H9 (cell line): ENCODE measurements around the gene RNF17. TPM values are rescaled to one million over a fixed set of nuclear protein-coding genes. Genes with fewer than 3 reads are reported as not detected.

Source experiments
- DNase-seq: peaks from one replicate; pipeline ENCODE4 v3.0.0-alpha.2; 2017
- H2AFZ ChIP-seq: one replicate; pipeline ENCODE4 v1.6.1; 2013; ENCODE audit warnings: mild to moderate bottlenecking, low read length, control low read depth, moderate library complexity
- H2AK5ac ChIP-seq: 2 replicates; pipeline ENCODE4 v1.6.1; 2013; ENCODE audit warnings: low read length, control low read depth, mixed read lengths; ENCODE audit not compliant: insufficient read length
- H2BK120ac ChIP-seq: one replicate; pipeline ENCODE4 v1.6.1; 2013; ENCODE audit warnings: low read depth, mild to moderate bottlenecking, low read length, control low read depth, inconsistent platforms; ENCODE audit not compliant: poor library complexity, severe bottlenecking
- H2BK12ac ChIP-seq: 2 replicates; pipeline ENCODE4 v1.6.1; 2013; ENCODE audit warnings: low read length, control low read depth, mixed read lengths, low read depth; ENCODE audit not compliant: insufficient read length
- H2BK15ac ChIP-seq: 2 replicates; pipeline ENCODE4 v1.6.1; 2013; ENCODE audit warnings: low read depth, low read length, control low read depth
- H2BK20ac ChIP-seq: one replicate; pipeline ENCODE4 v1.6.1; 2013; ENCODE audit warnings: low read depth, mild to moderate bottlenecking, low read length, control low read depth, inconsistent platforms; ENCODE audit not compliant: poor library complexity, severe bottlenecking
- H2BK5ac ChIP-seq: 2 replicates; pipeline ENCODE4 v1.6.1; 2013; ENCODE audit warnings: low read length, control low read depth, mixed read lengths; ENCODE audit not compliant: insufficient read length
- H3K14ac ChIP-seq: 2 replicates; pipeline ENCODE4 v1.6.1; 2013; ENCODE audit warnings: low read length, control low read depth; ENCODE audit not compliant: insufficient read depth
- H3K18ac ChIP-seq: 2 replicates; pipeline ENCODE4 v1.6.1; 2013; ENCODE audit warnings: low read depth, mild to moderate bottlenecking, mixed read lengths, low read length, control low read depth; ENCODE audit not compliant: insufficient read length
- H3K23ac ChIP-seq: 2 replicates; pipeline ENCODE4 v1.6.1; 2013; ENCODE audit warnings: low read length, control low read depth, mixed read lengths, low read depth; ENCODE audit not compliant: insufficient read length
- H3K23me2 ChIP-seq: 2 replicates; pipeline ENCODE4 v1.6.1; 2013; ENCODE audit warnings: low read depth, mild to moderate bottlenecking, mixed read lengths, low read length, control low read depth; ENCODE audit not compliant: insufficient read length, poor library complexity, severe bottlenecking
- H3K27ac ChIP-seq: 2 replicates; pipeline ENCODE4 v1.5.1; 2013; ENCODE audit warnings: low read length, control low read depth, mixed read lengths, low read depth; ENCODE audit not compliant: insufficient read length
- H3K27me3 ChIP-seq: 2 replicates; pipeline ENCODE4 v1.6.1; 2013; ENCODE audit warnings: low read length, control low read depth, inconsistent platforms; ENCODE audit not compliant: insufficient read depth
- H3K4ac ChIP-seq: 2 replicates; pipeline ENCODE4 v1.6.1; 2013; ENCODE audit warnings: low read depth, mild to moderate bottlenecking, control low read depth, inconsistent platforms, low read length, moderate library complexity
- H3K4me1 ChIP-seq: 2 replicates; pipeline ENCODE4 v1.6.1; 2013; ENCODE audit warnings: low read length, control low read depth, inconsistent platforms; ENCODE audit not compliant: insufficient read depth
- H3K4me2 ChIP-seq: 2 replicates; pipeline ENCODE4 v1.6.1; 2013; ENCODE audit warnings: low read length, control low read depth, mixed read lengths; ENCODE audit not compliant: insufficient read length, insufficient read depth
- H3K56ac ChIP-seq: 2 replicates; pipeline ENCODE4 v1.6.1; 2013; ENCODE audit warnings: low read depth, mild to moderate bottlenecking, mixed read lengths, low read length, control low read depth; ENCODE audit not compliant: insufficient read length
- H3K79me1 ChIP-seq: 2 replicates; pipeline ENCODE4 v1.6.1; 2013; ENCODE audit warnings: low read depth, mild to moderate bottlenecking, moderate library complexity, low read length, control low read depth, inconsistent platforms; ENCODE audit not compliant: insufficient read depth, poor library complexity, severe bottlenecking
- H3K79me2 ChIP-seq: 2 replicates; pipeline ENCODE4 v1.6.1; 2013; ENCODE audit warnings: low read length, control low read depth, inconsistent platforms; ENCODE audit not compliant: insufficient read depth
- H3K9ac ChIP-seq: 2 replicates; pipeline ENCODE4 v1.6.1; 2013; ENCODE audit warnings: low read length, control low read depth, mixed read lengths; ENCODE audit not compliant: insufficient read length; ENCODE audit errors: extremely low read depth
- H3K9me3 ChIP-seq: one replicate; pipeline ENCODE4 v1.6.1; 2013; ENCODE audit warnings: low read depth, low read length, inconsistent platforms; ENCODE audit not compliant: control insufficient read depth
- H3T11ph ChIP-seq: one replicate; pipeline ENCODE4 v1.6.1; 2013; ENCODE audit warnings: mild to moderate bottlenecking, low read length, control low read depth, inconsistent platforms
- H4K20me1 ChIP-seq: one replicate; pipeline ENCODE4 v1.6.1; 2013; ENCODE audit not compliant: control insufficient read depth, insufficient read length, insufficient read depth
- H4K5ac ChIP-seq: 2 replicates; pipeline ENCODE4 v1.6.1; 2013; ENCODE audit warnings: low read depth, mild to moderate bottlenecking, mixed read lengths, low read length, control low read depth; ENCODE audit not compliant: insufficient read length
- H4K8ac ChIP-seq: replicated peaks from 2 replicates; pipeline ENCODE4 v1.6.1; 2013; ENCODE audit warnings: low read length, control low read depth, mixed read lengths, low read depth; ENCODE audit not compliant: insufficient read length
- H4K91ac ChIP-seq: 2 replicates; pipeline ENCODE4 v1.6.1; 2013; ENCODE audit warnings: low read depth, mild to moderate bottlenecking, moderate library complexity, mixed read lengths, low read length, control low read depth; ENCODE audit not compliant: insufficient read length
- H3K27ac Mint-ChIP-seq, 3 experiments: 2 replicates in 2 of 3; 3 replicates in 1 of 3; pipeline ENCODE4 v1.8.0; 2020 to 2021; ENCODE audit warnings: mixed read lengths in 3 of 3, mild to moderate bottlenecking in 1 of 3, moderate library complexity in 1 of 3
- H3K27me3 Mint-ChIP-seq: 2 replicates; pipeline ENCODE4 v1.8.0; 2021; ENCODE audit warnings: low read depth, mild to moderate bottlenecking, moderate library complexity, mixed read lengths
- H3K36me3 Mint-ChIP-seq, 3 experiments: 2 replicates in 2 of 3; 3 replicates in 1 of 3; pipeline ENCODE4 v1.8.0; 2020 to 2021; ENCODE audit warnings: low read depth in 3 of 3, mixed read lengths in 3 of 3; ENCODE audit not compliant: insufficient read depth in 1 of 3
- H3K4me1 Mint-ChIP-seq, 2 experiments: 2 replicates each; pipeline ENCODE4 v1.8.0; 2020; ENCODE audit warnings: mixed read lengths in 2 of 2
- H3K4me3 Mint-ChIP-seq, 2 experiments: 2 replicates in 1 of 2; 3 replicates in 1 of 2; pipeline ENCODE4 v1.8.0; 2020 to 2021; ENCODE audit warnings: mild to moderate bottlenecking in 2 of 2, mixed read lengths in 2 of 2, moderate library complexity in 1 of 2
- H3K9me3 Mint-ChIP-seq, 2 experiments: 2 replicates in 1 of 2; 3 replicates in 1 of 2; pipeline ENCODE4 v1.8.0; 2020; ENCODE audit warnings: mild to moderate bottlenecking in 2 of 2, mixed read lengths in 2 of 2, moderate library complexity in 1 of 2
- CTCF ChIP-seq: fragments of 200-600 bp; sonication (generic); conservative IDR thresholded peaks from 3 replicates; pipeline ENCODE4 v1.8.0; 2021; ENCODE audit warnings: antibody characterized with exemption, mild to moderate bottlenecking
- WGBS: extraction: QIAGEN DNeasy Blood & Tissue Kit; methylation state at CpG from one replicate; pipeline ENCODE4 v1.1.7; 2013; ENCODE audit warnings: missing lambda C conversion rate, low lambda C conversion rate, mixed read lengths; ENCODE audit not compliant: insufficient read length; ENCODE audit errors: extremely low coverage; 5-methylcytosine and 5-hydroxymethylcytosine counted together
- total RNA-seq: library from RNA; stranded (reverse); gene quantifications from 2 replicates; pipeline ENCODE4 v1.2.1, GENCODE V29; 2021

Gene RNF17
- total RNA-seq, 1 experiment from 2014 or later, result not detected

- Histone ChIP-seq H3K4me1 (no peaks in the 10 kb centered on the region), H2BK20ac (no peak overlapping the region), H3K79me1 (no peaks in the 10 kb centered on the region), H2BK15ac (no peak overlapping the region), H3K4ac (no peak overlapping the region), H3K23ac (no peak overlapping the region), H2AK5ac (no peak overlapping the region), H2BK5ac (no peak overlapping the region), H3K27me3 (peaks cover 23% of the 10 kb centered on the region; the same call in 1 of the 2 replicates), H2BK120ac (no peak overlapping the region), H3K56ac (no peak overlapping the region), H3K9ac (no peak overlapping the region), H3K23me2 (peaks cover 9% of the 10 kb centered on the region), H4K8ac (no peak overlapping the region), H2BK12ac (no peak overlapping the region), H3K4me2 (no peak overlapping the region), H4K5ac (no peak overlapping the region), H4K20me1 (no peaks in the 10 kb centered on the region), H3T11ph (no peak overlapping the region), H3K18ac (no peak overlapping the region), H4K91ac (no peak overlapping the region), H3K9me3 (no peaks in the 10 kb centered on the region), H3K79me2 (no peaks in the 10 kb centered on the region), H3K27ac (no peak overlapping the region), H2AFZ (no peak overlapping the region), H3K14ac (no peak overlapping the region)
- WGBS, result no CpG with 5 or more reads among the region's 8 CpGs
- no peak overlapping the region for H3K4me3 Mint-ChIP-seq
- no peaks in the 10 kb centered on the region; a peak in 2 of 5 replicates for H3K9me3 Mint-ChIP-seq
- DNase-seq, result peak; percentile 26
- no peak overlapping the region for H3K27ac Mint-ChIP-seq
- peaks cover 46% of the 10 kb centered on the region for H3K27me3 Mint-ChIP-seq
- H3K36me3 Mint-ChIP-seq, result no peaks in the 10 kb centered on the region; a peak in 2 of 7 replicates
- TF ChIP-seq CTCF, result no peak
- peaks cover 11 to 14% of the 10 kb centered on the region in 2 experiments for H3K4me1 Mint-ChIP-seq
Measured at GRCh38 chr13:24741791-24742190, 22.2 kb upstream of the RNF17 start.
